Panc1 (cell line): ENCODE measurements around the gene CASP4.

Experiments
- CTCF ChIP-seq: fragments of 450-650 bp; IDR thresholded peaks from 2 replicates; pipeline ENCODE4 v1.5.1; 2017; ENCODE audit warnings: mild to moderate bottlenecking
- POLR2AphosphoS5 ChIP-seq: IDR thresholded peaks from 2 replicates; pipeline ENCODE4 v1.6.1; 2012; ENCODE audit warnings: mild to moderate bottlenecking, low read depth, low read length, moderate library complexity
- TCF7L2 ChIP-seq: IDR thresholded peaks from 2 replicates; pipeline ENCODE4 v1.6.1; 2011; ENCODE audit warnings: mild to moderate bottlenecking, low read depth, low read length, inconsistent platforms

- no peak for TF ChIP-seq CTCF
- TF ChIP-seq POLR2AphosphoS5, result no peak
- TF ChIP-seq TCF7L2, result no peak
Measured at GRCh38 chr11:105000167-105000566, 31.8 kb upstream of the CASP4 start.
